ENCODE data around the gene RUNDC1.

RUNDC1 gene

GRCh38 chr17:43025766-43026537, 45.6 kb downstream of the RUNDC1 start:
- TF ChIP-seq, protein P1, sequence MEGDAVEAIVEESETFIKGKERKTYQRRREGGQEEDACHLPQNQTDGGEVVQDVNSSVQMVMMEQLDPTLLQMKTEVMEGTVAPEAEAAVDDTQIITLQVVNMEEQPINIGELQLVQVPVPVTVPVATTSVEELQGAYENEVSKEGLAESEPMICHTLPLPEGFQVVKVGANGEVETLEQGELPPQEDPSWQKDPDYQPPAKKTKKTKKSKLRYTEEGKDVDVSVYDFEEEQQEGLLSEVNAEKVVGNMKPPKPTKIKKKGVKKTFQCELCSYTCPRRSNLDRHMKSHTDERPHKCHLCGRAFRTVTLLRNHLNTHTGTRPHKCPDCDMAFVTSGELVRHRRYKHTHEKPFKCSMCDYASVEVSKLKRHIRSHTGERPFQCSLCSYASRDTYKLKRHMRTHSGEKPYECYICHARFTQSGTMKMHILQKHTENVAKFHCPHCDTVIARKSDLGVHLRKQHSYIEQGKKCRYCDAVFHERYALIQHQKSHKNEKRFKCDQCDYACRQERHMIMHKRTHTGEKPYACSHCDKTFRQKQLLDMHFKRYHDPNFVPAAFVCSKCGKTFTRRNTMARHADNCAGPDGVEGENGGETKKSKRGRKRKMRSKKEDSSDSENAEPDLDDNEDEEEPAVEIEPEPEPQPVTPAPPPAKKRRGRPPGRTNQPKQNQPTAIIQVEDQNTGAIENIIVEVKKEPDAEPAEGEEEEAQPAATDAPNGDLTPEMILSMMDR (IDR thresholded peaks at IDR 0.05; ENCODE audit: low read depth, low read length): no peak
- no peak overlapping the region for H3K4me3 ChIP-seq (replicated peaks in 1 of 2; ENCODE audit: low read depth in 2 of 2, low read length in 2 of 2)
- DNase-seq (ENCODE audit: low read depth in 2 of 2): no peak

DNA sequence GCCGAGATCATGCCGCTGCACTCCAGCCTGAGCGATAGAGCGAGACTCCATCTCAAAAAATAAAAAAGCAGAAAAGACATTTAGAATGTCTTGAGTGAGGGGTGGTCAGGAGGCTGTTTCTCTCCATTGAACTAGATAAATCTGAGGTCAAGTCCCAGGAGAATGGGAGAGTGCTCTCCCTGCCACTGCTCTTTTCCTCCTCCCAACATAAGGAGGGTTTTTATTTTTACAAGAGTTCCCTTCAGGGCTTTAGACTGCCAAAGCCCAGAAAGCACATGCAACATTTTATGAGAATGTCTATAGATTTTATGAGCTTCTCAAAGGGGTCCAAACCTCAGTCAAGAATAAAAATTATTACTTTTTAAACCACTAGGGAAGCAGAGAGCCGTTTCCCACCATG, 46.2 kb downstream of the RUNDC1 start:
- TF ChIP-seq, protein P1 (IDR thresholded peaks at IDR 0.05; ENCODE audit: low read depth, low read length): no peak
- no peak for DNase-seq (ENCODE audit: low read depth in 2 of 2)
- no peak overlapping the region for H3K4me3 ChIP-seq (replicated peaks in 1 of 2; ENCODE audit: low read depth in 2 of 2, low read length in 2 of 2)

DNA sequence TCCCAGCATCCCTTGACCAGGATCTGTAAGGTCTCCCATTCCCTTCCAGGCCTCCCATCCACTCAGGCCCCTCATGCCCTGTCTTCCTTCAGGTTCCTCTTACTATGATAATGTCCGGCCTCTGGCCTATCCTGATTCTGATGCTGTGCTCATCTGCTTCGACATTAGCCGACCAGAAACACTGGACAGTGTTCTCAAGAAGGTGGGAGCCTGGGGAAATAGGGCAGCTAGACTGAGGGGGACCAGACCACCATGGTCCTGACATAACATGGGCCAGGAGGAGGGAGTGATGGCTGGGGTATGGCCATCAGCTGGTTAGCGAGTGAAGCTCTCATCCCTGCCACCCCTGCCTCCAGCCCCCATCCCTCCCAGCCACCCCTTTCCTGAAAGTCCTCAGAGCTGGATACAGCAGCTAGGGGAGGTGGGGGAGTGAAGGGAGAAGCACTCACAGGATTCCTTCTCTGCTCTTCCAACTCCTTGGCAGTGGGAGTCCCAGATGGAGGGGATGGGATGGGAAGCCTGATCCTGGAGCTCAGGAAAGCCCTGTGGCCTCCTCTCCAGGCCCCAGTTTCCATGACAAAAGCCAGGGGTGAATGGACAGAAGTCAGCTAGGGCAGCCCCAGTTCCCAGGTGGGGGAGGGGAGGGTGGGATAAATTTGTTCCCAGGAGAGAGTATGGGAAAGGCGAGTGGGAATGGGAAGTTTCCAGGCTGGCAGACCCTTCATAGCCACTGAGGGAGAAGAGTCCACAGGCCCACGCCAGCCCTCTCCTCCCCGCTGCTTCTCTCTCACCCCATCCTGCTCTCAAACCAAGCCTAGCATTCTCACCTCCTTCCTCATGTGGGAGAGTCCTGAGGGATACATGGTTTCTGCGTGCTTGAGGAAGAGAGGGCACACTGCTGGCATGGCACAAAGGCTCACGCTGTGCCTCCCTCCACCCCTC, 47.0 kb downstream of the RUNDC1 start:
- H3K4me3 ChIP-seq (replicated peaks in 1 of 2; ENCODE audit: low read depth in 2 of 2, low read length in 2 of 2): no peak overlapping the region
- TF ChIP-seq, protein P1 (IDR thresholded peaks at IDR 0.05; ENCODE audit: low read depth, low read length): no peak
- DNase-seq (ENCODE audit: low read depth in 2 of 2): no peak

GRCh38 chr17:43028221-43028861, 48.0 kb downstream of the RUNDC1 start:
- H3K4me3 ChIP-seq (replicated peaks in 1 of 2; ENCODE audit: low read depth in 2 of 2, low read length in 2 of 2): no peak overlapping the region
- DNase-seq (ENCODE audit: low read depth in 2 of 2): no peak
- TF ChIP-seq, protein P1 (IDR thresholded peaks at IDR 0.05; ENCODE audit: low read depth, low read length): no peak

DNA sequence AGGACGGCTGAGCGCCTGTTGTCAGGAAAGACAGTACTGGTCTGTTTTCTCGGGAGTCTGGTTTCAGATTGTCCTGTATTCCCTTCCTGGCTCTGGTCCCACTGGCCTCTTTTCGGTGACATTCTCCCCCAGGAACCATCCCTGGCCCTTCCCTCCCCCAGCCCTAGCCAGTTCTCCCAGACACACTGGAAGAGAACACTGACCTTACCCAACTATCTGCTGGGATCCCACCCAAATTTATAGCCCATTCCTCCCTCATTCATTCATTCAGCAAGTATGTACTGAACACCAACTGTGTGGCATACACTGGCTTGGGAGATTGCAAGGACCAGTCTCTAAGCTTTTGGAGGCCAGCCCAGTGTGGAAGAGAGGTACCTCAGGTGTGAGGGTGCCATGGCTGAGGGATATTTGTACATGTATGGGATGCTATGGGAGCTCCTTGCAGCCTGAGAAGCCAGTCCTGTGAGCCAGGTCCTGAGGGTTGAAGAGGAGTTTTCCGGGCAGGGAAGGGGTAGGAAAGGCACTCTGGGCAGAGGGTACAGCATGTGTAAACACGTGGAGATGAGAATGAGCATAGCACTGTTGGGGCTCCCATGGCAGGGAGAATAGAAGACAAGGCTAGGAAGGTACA, 49.9 kb downstream of the RUNDC1 start:
- no peak overlapping the region for H3K4me3 ChIP-seq (replicated peaks in 1 of 2; ENCODE audit: low read depth in 2 of 2, low read length in 2 of 2)
- TF ChIP-seq, protein P1 (IDR thresholded peaks at IDR 0.05; ENCODE audit: low read depth, low read length): no peak

DNA sequence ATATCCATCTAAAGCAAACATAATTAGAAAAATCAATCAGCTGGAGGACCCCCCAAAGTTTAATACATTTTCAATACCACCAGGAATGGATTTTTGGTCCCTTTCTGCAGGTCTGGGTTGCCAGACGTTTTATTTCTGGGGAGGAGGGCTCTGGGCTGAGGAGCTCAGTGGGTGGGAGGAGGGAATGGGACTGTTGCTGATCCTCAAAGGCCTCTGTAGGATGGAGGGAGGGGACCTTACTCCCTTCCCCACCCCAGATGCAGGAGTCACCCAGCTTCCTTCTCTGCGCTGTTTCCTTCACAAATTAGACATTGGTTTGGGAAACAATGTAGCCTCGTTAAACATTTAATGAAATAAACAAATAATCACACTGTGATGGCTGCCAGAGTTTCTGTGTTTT, 51.3 kb downstream of the RUNDC1 start:
- TF ChIP-seq, protein P1 (IDR thresholded peaks at IDR 0.05; ENCODE audit: low read depth, low read length): no peak
- no peak for DNase-seq (ENCODE audit: low read depth in 2 of 2)
- H3K4me3 ChIP-seq (replicated peaks in 1 of 2; ENCODE audit: low read depth in 2 of 2, low read length in 2 of 2): no peak overlapping the region

More for the DNA sequence above, 49.9 kb downstream of the RUNDC1 start:
- DNase-seq (ENCODE audit: low read depth in 2 of 2): no peak
